HG03196 (cell line): ENCODE measurements around the gene PTH.

Source experiments
- ATAC-seq: cut with Tn5 transposase; IDR thresholded peaks from one replicate; pipeline ENCODE4 v1.9.1; 2021; ENCODE audit not compliant: unreplicated experiment

The PTH gene

DNA sequence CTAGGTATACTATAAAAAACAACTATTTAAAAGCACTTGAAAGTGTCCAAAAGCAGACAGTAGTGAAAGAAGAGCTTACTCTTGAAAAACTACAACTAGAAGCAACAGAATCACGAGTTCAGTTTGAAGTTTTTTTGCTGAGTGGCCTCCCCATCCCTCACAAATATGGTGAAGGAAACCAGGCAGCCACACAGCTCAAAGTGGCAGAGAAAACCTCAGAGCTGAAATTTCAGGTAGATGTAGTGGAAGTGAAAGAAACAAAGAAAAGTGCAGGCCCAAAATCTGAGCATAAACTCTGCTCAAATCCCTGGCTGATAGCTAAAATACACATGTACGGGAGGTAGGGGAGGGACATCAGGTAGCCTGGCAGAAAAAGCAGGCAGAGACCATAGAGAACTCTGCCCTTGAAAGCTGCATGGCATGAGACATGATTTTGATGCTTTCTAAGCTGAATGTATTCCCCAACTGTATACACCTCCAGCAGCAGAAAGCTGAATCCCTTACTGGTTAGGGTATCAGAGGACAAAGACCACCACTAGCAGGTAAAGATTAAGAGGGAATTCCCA lies 44.9 kb downstream of the PTH start:
- ATAC-seq = no peak

DNA sequence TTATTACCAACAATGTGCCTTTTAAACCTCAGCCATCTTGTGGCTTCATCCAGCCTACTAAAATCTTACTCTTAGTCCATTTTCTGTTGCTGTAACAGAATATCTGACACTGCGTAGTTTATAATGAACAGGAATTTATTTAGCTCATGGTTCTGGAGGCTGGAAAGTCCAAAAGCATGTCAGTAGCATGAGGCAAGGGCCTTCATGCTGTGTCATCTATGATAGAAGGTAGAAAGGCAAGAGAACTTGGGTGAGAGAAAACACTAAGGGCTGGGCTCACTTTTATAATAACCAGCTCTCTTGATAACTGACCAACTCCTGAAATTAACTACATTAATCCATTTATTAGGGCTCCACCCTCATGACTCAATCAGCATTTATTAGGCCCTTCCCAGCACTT lies 46.3 kb downstream of the PTH start:
- ATAC-seq = no peak

DNA sequence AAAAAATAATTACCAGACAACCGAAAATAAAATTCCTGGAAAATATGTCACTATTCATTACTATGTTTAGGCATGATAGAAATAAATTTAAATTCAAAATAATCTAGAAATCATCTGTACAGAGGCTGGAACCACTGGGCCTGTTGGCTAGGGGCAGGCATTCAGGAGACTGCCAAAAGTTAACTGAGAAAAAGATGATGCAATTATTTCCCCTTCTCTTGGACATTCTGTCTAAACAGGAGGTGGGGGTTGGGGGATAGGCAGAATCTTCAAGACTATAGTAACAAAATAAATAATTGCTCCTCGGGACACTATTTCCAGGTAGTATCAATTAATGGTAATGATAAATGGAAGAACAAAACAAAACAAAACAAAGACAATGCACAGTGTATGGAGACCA lies 46.9 kb downstream of the PTH start:
- ATAC-seq = no peak

GRCh38 chr11:13446444-13446843 lies 49.4 kb downstream of the PTH start:
- no peak for ATAC-seq

- ATAC-seq = no peak
These were observed 50.2 kb downstream of the PTH start for GRCh38 chr11:13445588-13445987.
